CD14-positive monocyte (primary cell): ENCODE data around the gene LPAR5. TPM values are rescaled to one million over a fixed set of nuclear protein-coding genes. Genes with fewer than 3 reads are reported as not detected.

ENCODE experiments used
- DNase-seq, 3 donors: peaks; one replicate each; pipeline ENCODE4 v3.0.0-alpha.2; 2011 to 2022
- H2AFZ ChIP-seq: 2 replicates; pipeline ENCODE4 v1.6.0; 2012; ENCODE audit warnings: mild to moderate bottlenecking, low read depth, low read length, inconsistent platforms; ENCODE audit not compliant: insufficient read depth, poor library complexity, severe bottlenecking
- H3K27ac ChIP-seq, 2 donors: 1 replicate in 1 of 2; 2 replicates in 1 of 2; pipeline ENCODE4 v1.5.1; 2012 to 2013; ENCODE audit warnings: low read length in 2 of 2, control low read depth in 1 of 2, inconsistent platforms in 1 of 2, low read depth in 1 of 2, mild to moderate bottlenecking in 1 of 2
- H3K27me3 ChIP-seq, 2 donors: one replicate each; pipeline versions ENCODE4 v1.6.0 to v1.6.1; 2011 to 2013; ENCODE audit warnings: low read length in 2 of 2; ENCODE audit not compliant: control insufficient read depth in 2 of 2, insufficient read depth in 2 of 2
- H3K36me3 ChIP-seq, 2 donors: replicated peaks in 1 of 2; 1 replicate in 1 of 2; 2 replicates in 1 of 2; pipeline versions ENCODE4 v1.5.1 to v1.6.1; 2012 to 2013; ENCODE audit warnings: low read length in 2 of 2, control low read depth in 1 of 2, inconsistent platforms in 1 of 2, mild to moderate bottlenecking in 1 of 2; ENCODE audit not compliant: insufficient read depth in 2 of 2, control insufficient read depth in 1 of 2
- H3K4me1 ChIP-seq, 2 donors: 1 replicate in 1 of 2; 2 replicates in 1 of 2; pipeline versions ENCODE4 v1.5.1 to v1.6.1; 2012 to 2013; ENCODE audit warnings: low read length in 2 of 2, control low read depth in 1 of 2, inconsistent platforms in 1 of 2, mild to moderate bottlenecking in 1 of 2, moderate library complexity in 1 of 2; ENCODE audit not compliant: insufficient read depth in 2 of 2, control insufficient read depth in 1 of 2
- H3K4me2 ChIP-seq: replicated peaks from 2 replicates; pipeline ENCODE3; 2012; ENCODE audit warnings: low read length, moderate library complexity, mild to moderate bottlenecking; ENCODE audit not compliant: poor library complexity, severe bottlenecking; ENCODE audit errors: extremely low read depth
- H3K4me3 ChIP-seq, 3 experiments: fragments of 200-600 bp in 1 of 3; sonication (generic) in 1 of 3; replicated peaks in 1 of 3; 1 replicate in 2 of 3; 2 replicates in 1 of 3; pipeline ENCODE4 v1.5.1; 2011 to 2013; ENCODE audit warnings: low read length in 3 of 3, mild to moderate bottlenecking in 3 of 3, control low read depth in 2 of 3, low read depth in 2 of 3, inconsistent platforms in 1 of 3, moderate library complexity in 1 of 3
- H3K79me2 ChIP-seq: 2 replicates; pipeline ENCODE4 v1.6.0; 2012; ENCODE audit warnings: mild to moderate bottlenecking, control low read depth, inconsistent platforms, low read length, moderate library complexity; ENCODE audit not compliant: insufficient read depth
- H3K9ac ChIP-seq: 2 replicates; pipeline ENCODE4 v1.6.0; 2017; ENCODE audit warnings: low read length, mild to moderate bottlenecking; ENCODE audit not compliant: insufficient read depth, poor library complexity, severe bottlenecking
- H3K9me3 ChIP-seq, 2 donors: replicated peaks in 1 of 2; 1 replicate in 1 of 2; 2 replicates in 1 of 2; pipeline versions ENCODE4 v1.5.1 to v1.6.1; 2012 to 2013; ENCODE audit warnings: low read length in 2 of 2, control low read depth in 1 of 2; ENCODE audit not compliant: control insufficient read depth in 1 of 2, insufficient read depth in 1 of 2
- H4K20me1 ChIP-seq: 2 replicates; pipeline ENCODE4 v1.6.0; 2012; ENCODE audit warnings: mild to moderate bottlenecking, low read length, control low read depth, moderate library complexity; ENCODE audit not compliant: insufficient read depth
- H3K27ac Mint-ChIP-seq, 7 donors: one replicate each; pipeline ENCODE4 v1.8.0; 2020; ENCODE audit warnings: mild to moderate bottlenecking in 7 of 7, mixed read lengths in 7 of 7, moderate library complexity in 6 of 7, inconsistent platforms in 2 of 7
- H3K27me3 Mint-ChIP-seq, 3 donors: one replicate each; pipeline ENCODE4 v1.8.0; 2021 to 2022; ENCODE audit warnings: low read depth in 3 of 3, mild to moderate bottlenecking in 3 of 3, mixed read lengths in 3 of 3, moderate library complexity in 3 of 3, inconsistent platforms in 1 of 3
- H3K36me3 Mint-ChIP-seq, 2 donors: one replicate each; pipeline ENCODE4 v1.8.0; 2020; ENCODE audit warnings: mixed read lengths in 2 of 2, inconsistent platforms in 1 of 2, mild to moderate bottlenecking in 1 of 2
- H3K4me1 Mint-ChIP-seq: one replicate; pipeline ENCODE4 v1.8.0; 2020; ENCODE audit warnings: mild to moderate bottlenecking, mixed read lengths
- H3K4me3 Mint-ChIP-seq, 2 donors: one replicate each; pipeline ENCODE4 v1.8.0; 2020; ENCODE audit warnings: mild to moderate bottlenecking in 2 of 2, mixed read lengths in 2 of 2, moderate library complexity in 1 of 2
- H3K9me3 Mint-ChIP-seq, 7 donors: one replicate each; pipeline ENCODE4 v1.8.0; 2020 to 2022; ENCODE audit warnings: mixed read lengths in 7 of 7, mild to moderate bottlenecking in 6 of 7, moderate library complexity in 6 of 7, inconsistent platforms in 2 of 7
- CTCF ChIP-seq: fragments of 200-600 bp; IDR thresholded peaks from one replicate; pipeline ENCODE4 v1.8.0; 2022; ENCODE audit warnings: antibody characterized with exemption, mild to moderate bottlenecking
- WGBS: methylation state at CpG from one replicate; pipeline ENCODE4 v1.1.5; 2013; ENCODE audit warnings: missing lambda C conversion rate; ENCODE audit not compliant: insufficient coverage; 5-methylcytosine and 5-hydroxymethylcytosine counted together
- intact Hi-C, 2 donors: fragments of 100-400 bp; cut with micrococcal nuclease; formaldehyde crosslinking; loops; one replicate each; pipeline versions ENCODE4 v1.15.0 to v1.15.1; 2023
- polyA plus RNA-seq, 3 donors: library from polyadenylated mRNA; depleted of rRNA in 1 of 3; unstranded in 2 of 3; stranded (reverse) in 1 of 3; fragments of 300-500 nt in 2 of 3; fragments of >200 nt in 1 of 3; fragmentation: Illumina TruSeq in 2 of 3; gene quantifications; 1 replicate in 2 of 3; 2 replicates in 1 of 3; pipeline ENCODE4 v1.2.3, GENCODE V29; 2012 to 2021

LPAR5 gene
- polyA plus RNA-seq, 3 donors: 0.11 to 0.18 (median 0.14) TPM

DNA sequence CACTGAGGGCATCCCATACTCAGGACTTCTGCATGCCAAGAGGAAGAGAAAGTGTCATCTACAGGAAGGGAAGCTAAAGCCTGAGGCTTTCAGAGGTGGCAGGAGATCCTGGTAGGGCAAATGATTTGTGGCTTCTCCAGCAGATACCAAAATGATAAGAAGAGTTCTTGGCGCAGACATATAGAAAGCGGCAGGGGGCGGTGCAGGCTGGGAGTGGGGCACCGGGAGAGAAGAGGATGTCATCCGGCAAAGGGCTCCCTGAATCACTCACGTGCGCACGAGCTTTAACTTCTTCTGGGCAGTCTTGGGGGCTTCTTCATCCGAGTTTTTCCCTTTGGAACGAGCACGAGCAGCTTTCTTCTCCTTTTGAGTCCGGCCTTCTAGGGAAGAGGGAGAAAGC is 16.6 kb upstream of the LPAR5 start:
- no peak overlapping the region for H2AFZ ChIP-seq
- Mint-ChIP-seq H3K27me3 (peaks cover 0 to 2% (median 0%) of the 10 kb centered on the region in 3 donors), H3K4me1 (no peaks in the 10 kb centered on the region), H3K4me3 (no peak overlapping the region), H3K9me3 (no peaks in the 10 kb centered on the region), H3K27ac (peak overlapping the region in 1 of 7 donors; percentile 43), H3K36me3 (peaks cover 63 to 86% of the 10 kb centered on the region in 2 donors)
- intact Hi-C loops: loop anchor here in 1 of 2 donors (5.0 kb wide), 1 partner anchor 335 kb away; no protein-coding TSS in a partner anchor
- no peak for TF ChIP-seq CTCF
- no peaks in the 10 kb centered on the region for H3K79me2 ChIP-seq
- peak overlapping the region in 1 of 2 donors; percentile 38 for H3K27ac ChIP-seq
- H3K9me3 ChIP-seq: no peaks in the 10 kb centered on the region
- no peak overlapping the region for H3K9ac ChIP-seq
- H3K27me3 ChIP-seq: no peaks in the 10 kb centered on the region
- no peak for DNase-seq
- H3K4me1 ChIP-seq: peaks cover 0 to 2% of the 10 kb centered on the region in 2 donors
- H3K36me3 ChIP-seq: peaks cover 62 to 83% of the 10 kb centered on the region in 2 donors
- no peak overlapping the region for H3K4me3 ChIP-seq
- H4K20me1 ChIP-seq: peaks cover 6% of the 10 kb centered on the region
- H3K4me2 ChIP-seq: no peak overlapping the region
- 96% methylated on average over 8 of the region's 12 CpGs for WGBS

GRCh38 chr12:6650832-6651231 is 15.1 kb upstream of the LPAR5 start:
- intact Hi-C loops: loop anchor here in 1 of 2 donors (5.0 kb wide), 1 partner anchor 334 kb away; no protein-coding TSS in a partner anchor
- no peaks in the 10 kb centered on the region for H3K9me3 ChIP-seq
- no peaks in the 10 kb centered on the region for H3K27me3 ChIP-seq
- TF ChIP-seq CTCF: no peak
- Mint-ChIP-seq H3K36me3 (peaks cover 52 to 71% of the 10 kb centered on the region in 2 donors), H3K27ac (peak overlapping the region in 2 of 7 donors; percentile 12 to 50), H3K27me3 (peaks cover 0 to 2% (median 0%) of the 10 kb centered on the region in 3 donors), H3K9me3 (no peaks in the 10 kb centered on the region), H3K4me3 (no peak overlapping the region), H3K4me1 (peaks cover 11% of the 10 kb centered on the region)
- no peak for DNase-seq
- H4K20me1 ChIP-seq: peaks cover 6% of the 10 kb centered on the region
- H2AFZ ChIP-seq: no peak overlapping the region
- WGBS: no CpG with 5 or more reads among the region's 8 CpGs
- no peak overlapping the region for H3K4me2 ChIP-seq
- peaks cover 54 to 67% of the 10 kb centered on the region in 2 donors for H3K36me3 ChIP-seq
- no peak overlapping the region for H3K9ac ChIP-seq
- peaks cover 10% of the 10 kb centered on the region for H3K79me2 ChIP-seq
- H3K4me3 ChIP-seq: no peak overlapping the region
- H3K27ac ChIP-seq: peak overlapping the region in 1 of 2 donors; percentile 11
- H3K4me1 ChIP-seq: peaks cover 11 to 18% of the 10 kb centered on the region in 2 donors
